Transverse colon (tissue), 4 donors: ENCODE data around the gene KMT2A.

Experiments used
- EP300 ChIP-seq: sonication (generic); formaldehyde crosslinking; IDR thresholded peaks from one replicate; pipeline ENCODE4 v1.6.1; 2017; ENCODE audit warnings: antibody characterized with exemption, low read depth
- POLR2A ChIP-seq: fragments of 450-650 bp; IDR thresholded peaks from one replicate; pipeline ENCODE4 v1.6.1; 2016; ENCODE audit warnings: antibody characterized with exemption, mild to moderate bottlenecking, moderate library complexity
- POLR2AphosphoS5 ChIP-seq, 3 donors: sonication (generic); formaldehyde crosslinking; IDR thresholded peaks; one replicate each; pipeline ENCODE4 v1.6.1; 2016; ENCODE audit warnings: antibody characterized with exemption in 3 of 3
- TF ChIP-seq, protein P1 (sequence below), 5 experiments: fragments of 200-600 bp in 3 of 5; fragments of 450-650 bp in 2 of 5; sonication (generic) in 3 of 5; IDR thresholded peaks; 1 replicate in 2 of 5; 2 replicates in 3 of 5; pipeline ENCODE4 v1.5.1; 2016 to 2017; ENCODE audit warnings: antibody characterized with exemption in 5 of 5, inconsistent platforms in 3 of 5, mild to moderate bottlenecking in 2 of 5, moderate library complexity in 1 of 5

DNA sequence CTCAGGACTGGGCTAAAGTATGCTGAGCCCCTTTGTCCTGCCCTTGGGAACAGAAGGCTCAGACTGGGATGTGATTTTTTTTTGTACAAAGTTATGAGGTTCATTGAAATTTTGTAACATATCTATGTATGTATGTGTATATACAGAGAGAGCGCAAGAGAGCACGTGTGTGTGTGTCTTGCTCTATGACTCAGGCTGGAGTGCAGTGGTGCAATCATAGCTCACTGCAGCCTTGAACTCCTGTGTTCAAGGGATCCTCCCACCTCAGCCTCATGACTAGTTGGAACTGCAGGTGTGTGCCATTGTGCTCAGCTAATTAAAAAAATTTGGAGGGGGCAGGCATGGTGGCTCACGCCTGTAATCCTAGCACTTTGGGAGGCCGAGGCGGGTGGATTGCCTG lies 100.4 kb downstream of the KMT2A start:
- TF ChIP-seq POLR2A (no peak), POLR2AphosphoS5 (IDR thresholded peaks at IDR 0.05) (no peak), EP300 (no peak)
- TF ChIP-seq, protein P1, sequence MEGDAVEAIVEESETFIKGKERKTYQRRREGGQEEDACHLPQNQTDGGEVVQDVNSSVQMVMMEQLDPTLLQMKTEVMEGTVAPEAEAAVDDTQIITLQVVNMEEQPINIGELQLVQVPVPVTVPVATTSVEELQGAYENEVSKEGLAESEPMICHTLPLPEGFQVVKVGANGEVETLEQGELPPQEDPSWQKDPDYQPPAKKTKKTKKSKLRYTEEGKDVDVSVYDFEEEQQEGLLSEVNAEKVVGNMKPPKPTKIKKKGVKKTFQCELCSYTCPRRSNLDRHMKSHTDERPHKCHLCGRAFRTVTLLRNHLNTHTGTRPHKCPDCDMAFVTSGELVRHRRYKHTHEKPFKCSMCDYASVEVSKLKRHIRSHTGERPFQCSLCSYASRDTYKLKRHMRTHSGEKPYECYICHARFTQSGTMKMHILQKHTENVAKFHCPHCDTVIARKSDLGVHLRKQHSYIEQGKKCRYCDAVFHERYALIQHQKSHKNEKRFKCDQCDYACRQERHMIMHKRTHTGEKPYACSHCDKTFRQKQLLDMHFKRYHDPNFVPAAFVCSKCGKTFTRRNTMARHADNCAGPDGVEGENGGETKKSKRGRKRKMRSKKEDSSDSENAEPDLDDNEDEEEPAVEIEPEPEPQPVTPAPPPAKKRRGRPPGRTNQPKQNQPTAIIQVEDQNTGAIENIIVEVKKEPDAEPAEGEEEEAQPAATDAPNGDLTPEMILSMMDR (IDR thresholded peaks at IDR 0.05), result no peak
